HCT116 (cell line): Measurements from ENCODE around the gene HBB. TPM values are rescaled to one million over a fixed set of nuclear protein-coding genes. Genes with fewer than 3 reads are reported as not detected.

Source experiments
- ATAC-seq: fragments of 200-7000 bp; cut with Tn5 transposase; 2 replicates; pipeline ENCODE4 v1.9.1; 2020; ENCODE audit warnings: mild to moderate bottlenecking, moderate library complexity
- BruUV-seq: library from RNA; stranded (reverse); fragments of 400-500 nt; replicated peaks from 2 replicates; lab custom pipeline; 2021; lab: Mats Ljungman, UMichigan
- CTCF ChIA-PET: fragments of 300-600 bp; sonication (Branson Sonifier 250); formaldehyde crosslinking; loops from one replicate; lab custom pipeline; 2021; ENCODE audit warnings: antibody characterized with exemption; lab: Charles Lee
- POLR2A ChIA-PET: fragments of 300-600, 350-600 bp; sonication (Branson Sonifier 250); formaldehyde crosslinking; loops from one replicate; lab custom pipeline; 2021; ENCODE audit warnings: antibody characterized with exemption; lab: Charles Lee
- RAD21 ChIA-PET, 2 experiments: fragments of 300-600 bp; sonication (Branson Sonifier 250); formaldehyde crosslinking; loops; one replicate each; lab custom pipeline; 2023; ENCODE audit warnings: low total read pairs in 2 of 2; ENCODE audit not compliant: uncharacterized antibody in 2 of 2, unreplicated experiment in 2 of 2, low non-redundant PET in 1 of 2; lab: Charles Lee
- DNase-seq: peaks from one replicate; pipeline ENCODE4 v3.0.0-alpha.2; 2010; ENCODE audit warnings: low read depth, low spot score
- H2AFZ ChIP-seq: fragments of 200-600 bp; shearing (Covaris generic), sonication (generic); 2 replicates; pipeline ENCODE4 v1.6.1; 2017; ENCODE audit warnings: low read depth, mixed run types, mixed read lengths, antibody characterized with exemption, low read length; ENCODE audit not compliant: poor library complexity, severe bottlenecking
- H3K27ac ChIP-seq: 2 replicates; pipeline ENCODE4 v1.5.1; 2012; ENCODE audit warnings: low read depth, low read length
- H3K27me3 ChIP-seq: fragments of 200-600 bp; sonication (generic); 2 replicates; pipeline ENCODE4 v1.6.1; 2016; ENCODE audit warnings: mixed run types, low read length, mixed read lengths; ENCODE audit not compliant: insufficient read depth
- H3K36me3 ChIP-seq, 2 experiments: fragments of 200-500 bp in 1 of 2; fragments of 200-600 bp in 1 of 2; sonication (Bioruptor generic) in 1 of 2; sonication (generic) in 1 of 2; 2 replicates each; pipeline versions ENCODE4 v1.5.1 to v1.6.1; 2014 to 2016; ENCODE audit warnings: low read length in 2 of 2, inconsistent platforms in 1 of 2, mixed read lengths in 1 of 2, mixed run types in 1 of 2; ENCODE audit not compliant: insufficient read depth in 2 of 2, control insufficient read depth in 1 of 2
- H3K4me1 ChIP-seq, 2 experiments: fragments of 200-600 bp in 1 of 2; sonication (generic) in 1 of 2; 2 replicates each; pipeline versions ENCODE4 v1.5.1 to v1.6.1; 2012 to 2017; ENCODE audit warnings: low read length in 2 of 2, inconsistent platforms in 1 of 2, mild to moderate bottlenecking in 1 of 2, mixed read lengths in 1 of 2, mixed run types in 1 of 2, moderate library complexity in 1 of 2; ENCODE audit not compliant: insufficient read depth in 2 of 2, control insufficient read depth in 1 of 2
- H3K4me2 ChIP-seq: fragments of 200-600 bp; sonication (generic); 2 replicates; pipeline ENCODE4 v1.6.1; 2017; ENCODE audit warnings: mixed run types, low read length, mixed read lengths
- H3K4me3 ChIP-seq, 2 experiments: fragments of 200-600 bp in 1 of 2; sonication (generic) in 1 of 2; replicated peaks in 1 of 2; 2 replicates each; pipeline ENCODE4 v1.5.1; 2011 to 2016; ENCODE audit warnings: low read length in 2 of 2, control low read depth in 1 of 2, low read depth in 1 of 2, mild to moderate bottlenecking in 1 of 2, mixed read lengths in 1 of 2, mixed run types in 1 of 2
- H3K79me2 ChIP-seq: fragments of 200-600 bp; sonication (generic); 2 replicates; pipeline ENCODE4 v1.6.1; 2017; ENCODE audit warnings: mild to moderate bottlenecking, mixed run types, low read length, moderate library complexity, mixed read lengths; ENCODE audit not compliant: insufficient read depth
- H3K9ac ChIP-seq: fragments of 200-600 bp; sonication (generic); 2 replicates; pipeline ENCODE4 v1.6.1; 2016; ENCODE audit warnings: low read length, mixed read lengths
- H3K9me2 ChIP-seq: fragments of 200-600 bp; sonication (generic), shearing (Covaris generic); 2 replicates; pipeline ENCODE4 v1.6.1; 2017; ENCODE audit warnings: mixed run types, mild to moderate bottlenecking, moderate library complexity; ENCODE audit not compliant: insufficient read depth
- H3K9me3 ChIP-seq, 2 experiments: fragments of 200-500 bp in 1 of 2; fragments of 200-600 bp in 1 of 2; sonication (Bioruptor generic) in 1 of 2; sonication (generic) in 1 of 2; 2 replicates each; pipeline ENCODE4 v1.6.1; 2014 to 2017; ENCODE audit warnings: low read length in 2 of 2, mixed read lengths in 2 of 2, inconsistent platforms in 1 of 2, low read depth in 1 of 2, mild to moderate bottlenecking in 1 of 2, mixed run types in 1 of 2, moderate library complexity in 1 of 2; ENCODE audit not compliant: control insufficient read depth in 1 of 2, insufficient read depth in 1 of 2
- H4K20me1 ChIP-seq: fragments of 200-600 bp; sonication (generic), shearing (Covaris generic); 2 replicates; pipeline ENCODE4 v1.6.1; 2017; ENCODE audit warnings: mixed run types, mild to moderate bottlenecking, moderate library complexity; ENCODE audit not compliant: insufficient read depth
- CEBPB ChIP-seq: IDR thresholded peaks from 2 replicates; pipeline ENCODE4 v1.6.1; 2012; ENCODE audit warnings: low read depth
- CTCF ChIP-seq, 3 experiments: fragments of 200-600 bp in 1 of 3; sonication (generic) in 1 of 3; IDR thresholded peaks in 2 of 3; conservative IDR thresholded peaks in 1 of 3; 2 replicates each; pipeline ENCODE4 v1.5.1; 2012 to 2017; ENCODE audit warnings: low read depth in 2 of 3, low read length in 2 of 3, antibody characterized with exemption in 1 of 3, borderline replicate concordance in 1 of 3, control low read depth in 1 of 3, mild to moderate bottlenecking in 1 of 3, mixed read lengths in 1 of 3, mixed run types in 1 of 3, moderate library complexity in 1 of 3; ENCODE audit not compliant: insufficient read depth in 1 of 3
- EGR1 ChIP-seq: IDR thresholded peaks from 2 replicates; pipeline ENCODE4 v1.6.1; 2012; ENCODE audit warnings: low read depth
- EZH2 ChIP-seq: fragments of 200-600 bp; sonication (generic); IDR thresholded peaks from 2 replicates; pipeline ENCODE4 v1.6.1; 2017; ENCODE audit warnings: antibody characterized with exemption, mixed run types
- POLR2AphosphoS5 ChIP-seq: IDR thresholded peaks from 2 replicates; pipeline ENCODE4 v1.6.1; 2011; ENCODE audit warnings: mild to moderate bottlenecking, low read depth, low read length, moderate library complexity
- RAD21 ChIP-seq: IDR thresholded peaks from 2 replicates; pipeline ENCODE4 v1.6.1; 2012; ENCODE audit warnings: low read depth, mild to moderate bottlenecking
- TCF7L2 ChIP-seq: IDR thresholded peaks from 2 replicates; pipeline ENCODE4 v1.7.0; 2011; ENCODE audit warnings: borderline replicate concordance, inconsistent platforms; ENCODE audit not compliant: insufficient read depth, insufficient read length; ENCODE audit errors: extremely low read depth
- YY1 ChIP-seq: IDR thresholded peaks from 2 replicates; pipeline ENCODE4 v1.6.1; 2011; ENCODE audit warnings: low read length, low read depth, moderate library complexity, mild to moderate bottlenecking; ENCODE audit not compliant: insufficient replicate concordance; ENCODE audit errors: extremely low read depth
- intact Hi-C: fragments of 100-400 bp; cut with micrococcal nuclease; formaldehyde crosslinking; loops from 2 replicates; pipeline ENCODE4 v1.10.0; 2022
- total RNA-seq: library from RNA; stranded (reverse); gene quantifications from one replicate; pipeline ENCODE4 v1.2.1, GENCODE V29; 2021; ENCODE audit not compliant: unreplicated experiment
- TF ChIP-seq, protein P1 (sequence below): IDR thresholded peaks from 2 replicates; pipeline ENCODE4 v1.6.1; 2012

HBB gene
- total RNA-seq, 1 experiment from 2014 or later: not detected

DNA sequence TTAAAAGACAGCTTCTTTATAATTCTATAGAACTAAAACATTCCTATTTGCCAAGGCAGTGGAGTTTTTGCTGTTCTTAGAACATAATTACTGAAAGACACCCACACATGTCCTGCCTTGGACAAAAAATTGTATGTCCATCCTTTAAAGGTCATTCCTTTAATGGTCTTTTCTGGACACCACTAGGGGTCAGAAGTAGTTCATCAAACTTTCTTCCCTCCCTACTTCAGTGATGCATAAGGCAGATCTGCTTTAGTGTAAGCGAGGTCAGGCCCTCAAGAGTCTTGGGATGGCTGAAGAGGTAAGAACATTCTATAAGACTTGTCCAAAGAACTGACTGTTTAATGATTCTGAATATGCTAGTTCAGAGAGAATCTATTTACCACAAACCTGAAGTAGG lies 22.1 kb downstream of the HBB start:
- Histone ChIP-seq H3K4me1 (no peaks in the 10 kb centered on the region), H3K4me3 (no peak overlapping the region), H4K20me1 (no peaks in the 10 kb centered on the region), H3K4me2 (no peak overlapping the region), H3K9me3 (no peaks in the 10 kb centered on the region), H3K79me2 (no peaks in the 10 kb centered on the region), H3K9me2 (no peaks in the 10 kb centered on the region), H3K9ac (no peak overlapping the region), H3K36me3 (no peaks in the 10 kb centered on the region), H3K27me3 (peaks cover 32% of the 10 kb centered on the region), H2AFZ (no peak overlapping the region), H3K27ac (no peak overlapping the region)
- ATAC-seq (peak; percentile 99), DNase-seq (peak; percentile 68)
- no TSS peak for BruUV-seq
- intact Hi-C loops: loop anchor here (1.0 to 10.0 kb wide), 4 partner anchors 87 to 604 kb away; partner anchors contain the start of gene OR52N2
- ChIA-PET POLR2A (no interaction called here), RAD21 (no interaction called here), CTCF (no interaction called here)
- TF ChIP-seq CTCF (IDR thresholded peaks at IDR 0.05 in 2 of 3, conservative IDR thresholded peaks at IDR 0.05 in 1 of 3; ENCODE audit: borderline replicate concordance in 1 of 3, insufficient read depth in 1 of 3, low read depth in 2 of 3, low read length in 2 of 3) (peak; percentile 54 to 79 (median 77)), EZH2 (no peak), YY1 (peak; percentile 28), EGR1 (0 out of 2 replicates have a peak, but pooled peaks have one; percentile 18), CEBPB (no peak), RAD21 (peak; percentile 94), TCF7L2 (no peak)

GRCh38 chr11:5203366-5203765 lies 23.5 kb downstream of the HBB start:
- Histone ChIP-seq H2AFZ (no peak overlapping the region), H4K20me1 (no peaks in the 10 kb centered on the region), H3K27ac (no peak overlapping the region), H3K79me2 (no peaks in the 10 kb centered on the region), H3K27me3 (peaks cover 44% of the 10 kb centered on the region), H3K9me2 (no peaks in the 10 kb centered on the region), H3K9me3 (no peaks in the 10 kb centered on the region), H3K36me3 (no peaks in the 10 kb centered on the region), H3K4me2 (no peak overlapping the region), H3K4me1 (no peaks in the 10 kb centered on the region), H3K4me3 (no peak overlapping the region), H3K9ac (no peak overlapping the region)
- DNase-seq (no peak), ATAC-seq (no peak)
- ChIA-PET RAD21 (no interaction called here), POLR2A (no interaction called here), CTCF (interaction anchor here (1.0 kb wide), 1 partner anchor 88 kb away, joined by 5 read pairs; no protein-coding TSS in a partner anchor)
- no peak for TF ChIP-seq POLR2AphosphoS5
- TF ChIP-seq, protein P1, sequence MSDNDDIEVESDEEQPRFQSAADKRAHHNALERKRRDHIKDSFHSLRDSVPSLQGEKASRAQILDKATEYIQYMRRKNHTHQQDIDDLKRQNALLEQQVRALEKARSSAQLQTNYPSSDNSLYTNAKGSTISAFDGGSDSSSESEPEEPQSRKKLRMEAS: no peak
- intact Hi-C loops: loop anchor here (10.0 kb wide), 1 partner anchor 351 kb away; no protein-coding TSS in a partner anchor
- no TSS peak for BruUV-seq
